H54 (cell line): ENCODE results near the gene CPAMD8.

Source experiments
- DNase-seq: peaks from one replicate; pipeline ENCODE4 v3.0.0; 2011; ENCODE audit warnings: low spot score, mixed read lengths; ENCODE audit not compliant: insufficient read length
- FAIRE-seq: peaks from 3 replicates; lab custom pipeline; 2011; peaks lifted over from hg19 to GRCh38; lab: Jason Lieb, UNC
- POLR2A ChIP-seq: IDR thresholded peaks from 2 replicates; pipeline ENCODE4 v1.6.1; 2011; ENCODE audit warnings: low read depth, mild to moderate bottlenecking, low read length

CPAMD8 gene

GRCh38 chr19:16874250-16874977 lies 152.2 kb downstream of the CPAMD8 start:
- TF ChIP-seq POLR2A = no peak
- FAIRE-seq (no peak), DNase-seq (no peak)

GRCh38 chr19:16873594-16873993 lies 153.0 kb downstream of the CPAMD8 start:
- TF ChIP-seq POLR2A = no peak
- no peak for DNase-seq
- FAIRE-seq = no peak

GRCh38 chr19:16872728-16873127 lies 153.9 kb downstream of the CPAMD8 start:
- DNase-seq (no peak), FAIRE-seq (no peak)
- TF ChIP-seq POLR2A = no peak

- DNase-seq (no peak), FAIRE-seq (no peak)
- no peak for TF ChIP-seq POLR2A
Measured at GRCh38 chr19:16871871-16872270, 154.7 kb downstream of the CPAMD8 start.

GRCh38 chr19:16869331-16869972 lies 157.2 kb downstream of the CPAMD8 start:
- DNase-seq (no peak), FAIRE-seq (no peak)
- no peak for TF ChIP-seq POLR2A

GRCh38 chr19:16868423-16869130 lies 158.0 kb downstream of the CPAMD8 start:
- no peak for TF ChIP-seq POLR2A
- FAIRE-seq = no peak

GRCh38 chr19:16867211-16867610 lies 159.4 kb downstream of the CPAMD8 start:
- no peak for TF ChIP-seq POLR2A
- FAIRE-seq (no peak), DNase-seq (peak; percentile 93)

More at GRCh38 chr19:16868423-16869130, 158.0 kb downstream of the CPAMD8 start:
- DNase-seq = no peak

- FAIRE-seq = no peak
- TF ChIP-seq POLR2A = no peak
- DNase-seq = no peak
Measured at GRCh38 chr19:16862826-16863415, 163.7 kb downstream of the CPAMD8 start.

- DNase-seq (no peak), FAIRE-seq (no peak)
- TF ChIP-seq POLR2A = no peak
Measured at GRCh38 chr19:16861834-16862233, 164.8 kb downstream of the CPAMD8 start.

GRCh38 chr19:16861011-16861410 lies 165.6 kb downstream of the CPAMD8 start:
- no peak for FAIRE-seq

GRCh38 chr19:16860118-16860517 lies 166.5 kb downstream of the CPAMD8 start:
- no peak for TF ChIP-seq POLR2A
- FAIRE-seq (no peak), DNase-seq (no peak)

More at GRCh38 chr19:16861011-16861410, 165.6 kb downstream of the CPAMD8 start:
- no peak for DNase-seq
- TF ChIP-seq POLR2A = no peak

- no peak for DNase-seq
- no peak for TF ChIP-seq POLR2A
Measured at GRCh38 chr19:16859626-16860025, 167.0 kb downstream of the CPAMD8 start.

GRCh38 chr19:16856091-16856490 lies 170.5 kb downstream of the CPAMD8 start:
- FAIRE-seq (no peak), DNase-seq (no peak)
- TF ChIP-seq POLR2A = no peak

More at GRCh38 chr19:16859626-16860025, 167.0 kb downstream of the CPAMD8 start:
- no peak for FAIRE-seq

GRCh38 chr19:16853066-16853465 lies 173.5 kb downstream of the CPAMD8 start:
- DNase-seq (no peak), FAIRE-seq (no peak)
- no peak for TF ChIP-seq POLR2A
